ENCODE data around the gene RETN.
"Not testable (repeated sequence)": the region's sequence is repeated elsewhere in the genome, so short reads cannot be mapped to it uniquely, and the experiment has no call there.

Gene RETN

DNA sequence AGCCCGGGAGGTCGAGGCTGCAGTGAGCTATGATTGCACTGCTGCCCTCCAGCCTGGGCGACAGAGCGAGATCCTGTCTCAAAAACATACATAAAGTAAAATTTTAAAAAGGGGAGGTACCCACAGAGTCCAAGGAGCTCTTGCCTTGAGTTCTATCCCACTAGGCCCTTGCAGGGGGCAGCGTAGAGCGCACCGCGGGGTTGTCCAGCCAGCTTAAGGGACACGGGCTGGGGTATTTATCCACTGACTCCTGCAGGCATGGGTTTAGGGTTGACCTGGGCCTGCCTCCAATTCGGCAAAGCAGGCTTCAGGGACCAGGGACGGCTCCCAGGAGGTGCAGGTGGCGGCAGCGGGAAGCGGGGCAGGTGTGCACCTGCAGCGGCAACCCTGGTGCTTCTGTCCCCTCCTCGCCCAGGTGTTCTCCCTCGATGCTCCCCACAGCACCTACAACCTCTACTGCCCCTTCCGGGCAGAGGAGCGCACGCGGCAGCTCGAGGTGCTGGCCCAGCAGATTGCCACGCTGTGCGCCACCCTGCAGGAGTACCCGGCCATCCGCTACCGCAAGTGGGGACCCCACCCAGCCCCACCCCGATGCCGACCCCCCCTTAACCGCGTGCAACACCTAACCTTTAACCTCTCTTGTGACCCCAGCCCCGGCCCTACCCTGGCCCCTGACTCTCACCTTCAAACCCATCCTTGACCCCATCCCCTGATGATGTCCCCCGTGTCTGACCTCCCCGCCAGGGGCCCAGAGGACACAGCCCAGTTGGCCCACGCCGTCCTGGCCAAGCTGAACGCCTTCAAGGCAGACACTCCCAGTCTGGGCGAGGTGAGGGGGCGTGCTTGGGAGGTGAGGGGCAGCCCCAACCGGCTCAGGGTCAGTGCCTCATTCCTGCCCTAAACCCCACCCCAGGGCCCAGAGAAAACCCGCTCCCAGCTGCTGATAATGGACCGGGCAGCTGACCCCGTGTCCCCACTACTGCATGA lies 27.3 kb upstream of the RETN start:
- Histone ChIP-seq H3K4me3 (replicated peaks; ENCODE audit: low read depth, low read length) (no peak overlapping the region), H3K27me3 (replicated peaks; ENCODE audit: control insufficient read depth, insufficient read depth, low read length) (no peaks in the 10 kb centered on the region), H3K36me3 (ENCODE audit: control insufficient read depth, insufficient read depth, low read length) (peaks cover 20% of the 10 kb centered on the region)
- no peak for DNase-seq (ENCODE audit: extremely low read depth, insufficient read length)
- TF ChIP-seq, protein P1, sequence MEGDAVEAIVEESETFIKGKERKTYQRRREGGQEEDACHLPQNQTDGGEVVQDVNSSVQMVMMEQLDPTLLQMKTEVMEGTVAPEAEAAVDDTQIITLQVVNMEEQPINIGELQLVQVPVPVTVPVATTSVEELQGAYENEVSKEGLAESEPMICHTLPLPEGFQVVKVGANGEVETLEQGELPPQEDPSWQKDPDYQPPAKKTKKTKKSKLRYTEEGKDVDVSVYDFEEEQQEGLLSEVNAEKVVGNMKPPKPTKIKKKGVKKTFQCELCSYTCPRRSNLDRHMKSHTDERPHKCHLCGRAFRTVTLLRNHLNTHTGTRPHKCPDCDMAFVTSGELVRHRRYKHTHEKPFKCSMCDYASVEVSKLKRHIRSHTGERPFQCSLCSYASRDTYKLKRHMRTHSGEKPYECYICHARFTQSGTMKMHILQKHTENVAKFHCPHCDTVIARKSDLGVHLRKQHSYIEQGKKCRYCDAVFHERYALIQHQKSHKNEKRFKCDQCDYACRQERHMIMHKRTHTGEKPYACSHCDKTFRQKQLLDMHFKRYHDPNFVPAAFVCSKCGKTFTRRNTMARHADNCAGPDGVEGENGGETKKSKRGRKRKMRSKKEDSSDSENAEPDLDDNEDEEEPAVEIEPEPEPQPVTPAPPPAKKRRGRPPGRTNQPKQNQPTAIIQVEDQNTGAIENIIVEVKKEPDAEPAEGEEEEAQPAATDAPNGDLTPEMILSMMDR (IDR thresholded peaks at IDR 0.05; ENCODE audit: insufficient read depth, low read length, poor library complexity, severe bottlenecking): no peak

DNA sequence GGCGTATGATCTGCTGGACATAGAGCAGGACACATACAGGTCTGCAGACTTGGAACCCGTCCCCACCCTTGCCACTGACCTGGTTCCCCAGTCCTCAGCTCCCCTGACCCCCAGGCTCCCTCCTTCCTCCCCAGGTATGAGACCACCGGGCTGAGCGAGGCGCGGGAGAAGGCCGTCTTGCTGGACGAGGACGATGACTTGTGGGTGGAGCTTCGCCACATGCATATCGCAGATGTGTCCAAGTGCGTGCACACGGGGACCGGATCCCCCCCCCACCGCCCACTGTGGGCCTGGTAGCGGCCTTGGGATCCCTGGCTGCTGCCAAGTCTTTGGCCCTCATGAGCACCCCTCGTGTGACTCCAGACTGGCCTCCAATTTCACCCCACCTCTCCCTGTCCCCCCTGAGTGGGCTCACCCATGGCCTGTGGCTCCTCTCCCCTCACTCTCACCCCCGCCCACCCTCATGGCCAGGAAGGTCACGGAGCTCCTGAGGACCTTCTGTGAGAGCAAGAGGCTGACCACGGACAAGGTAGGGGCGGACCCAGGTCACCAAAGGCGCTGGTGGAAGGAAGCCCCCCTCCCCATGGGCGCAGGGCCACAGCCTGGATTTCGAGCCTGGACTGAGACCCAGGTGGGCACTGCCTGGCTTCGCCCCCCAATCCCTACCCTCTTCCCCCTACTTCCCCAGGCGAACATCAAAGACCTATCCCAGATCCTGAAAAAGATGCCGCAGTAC lies 26.4 kb upstream of the RETN start:
- H3K4me3 ChIP-seq (replicated peaks; ENCODE audit: low read depth, low read length): no peak overlapping the region
- DNase-seq (ENCODE audit: extremely low read depth, insufficient read length): no peak
- peaks cover 22% of the 10 kb centered on the region for H3K36me3 ChIP-seq (ENCODE audit: control insufficient read depth, insufficient read depth, low read length)
- TF ChIP-seq, protein P1 (IDR thresholded peaks at IDR 0.05; ENCODE audit: insufficient read depth, low read length, poor library complexity, severe bottlenecking): no peak
- H3K27me3 ChIP-seq (replicated peaks; ENCODE audit: control insufficient read depth, insufficient read depth, low read length): no peaks in the 10 kb centered on the region

DNA sequence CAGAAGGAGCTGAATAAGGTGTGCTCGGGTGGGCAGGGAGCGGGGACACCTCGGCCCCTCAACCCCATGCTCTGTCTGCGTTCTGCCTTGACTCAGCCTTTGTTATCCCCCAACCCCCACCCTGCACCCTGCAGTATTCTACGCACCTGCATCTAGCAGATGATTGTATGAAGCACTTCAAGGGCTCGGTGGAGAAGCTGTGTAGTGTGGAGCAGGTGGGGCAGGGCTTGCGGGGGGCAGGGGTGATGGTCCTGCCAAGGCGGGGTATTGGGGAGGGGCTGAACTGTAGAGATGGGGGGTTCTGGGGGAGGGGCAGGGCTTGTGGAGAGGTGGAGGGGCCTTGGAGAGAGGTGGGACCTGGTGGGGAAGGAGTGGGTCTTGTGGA lies 25.8 kb upstream of the RETN start:
- TF ChIP-seq, protein P1 (IDR thresholded peaks at IDR 0.05; ENCODE audit: insufficient read depth, low read length, poor library complexity, severe bottlenecking): no peak

DNA sequence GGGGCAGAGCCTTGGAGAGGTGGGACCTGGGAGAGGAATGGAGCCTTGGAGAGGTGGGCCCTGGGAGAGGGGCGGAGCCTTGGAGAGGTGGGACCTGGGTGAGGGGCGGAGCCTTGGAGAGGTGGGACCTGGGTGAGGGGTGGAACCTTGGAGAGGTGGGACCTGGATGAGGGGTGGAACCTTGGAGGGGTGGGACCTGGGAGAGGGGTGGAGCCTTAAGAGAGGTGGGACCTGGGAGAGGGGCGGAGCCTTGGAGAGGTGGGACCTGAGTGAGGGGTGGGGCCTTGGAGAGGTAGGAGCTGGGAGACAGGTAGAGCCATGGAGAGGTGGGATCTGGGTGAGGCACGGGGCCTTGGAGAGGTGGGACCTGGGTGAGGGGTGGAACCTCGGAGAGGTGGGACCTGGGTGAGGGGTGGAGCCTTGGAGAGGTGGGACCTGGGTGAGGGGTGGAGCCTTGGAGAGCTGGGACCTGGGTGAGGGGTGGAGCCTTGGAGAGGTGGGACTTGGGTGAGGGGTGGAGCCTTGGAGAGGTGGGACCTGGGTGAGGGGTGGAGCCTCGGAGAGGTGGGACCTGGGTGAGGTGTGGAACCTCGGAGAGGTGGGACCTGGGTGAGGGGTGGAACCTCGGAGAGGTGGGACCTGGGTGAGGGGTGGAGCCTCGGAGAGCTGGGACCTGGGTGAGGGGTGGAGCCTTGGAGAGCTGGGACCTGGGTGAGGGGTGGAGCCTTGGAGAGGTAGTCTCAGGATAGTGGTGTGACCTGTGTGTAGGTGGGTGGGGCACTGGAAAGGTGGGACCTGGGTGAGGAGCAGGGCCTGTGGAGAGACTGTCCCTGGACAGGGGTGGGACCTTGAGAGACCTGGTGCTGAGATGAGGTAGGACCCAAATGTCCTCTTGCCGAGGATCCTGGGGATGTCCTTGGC lies 25.0 kb upstream of the RETN start:
- peak; percentile 50 for DNase-seq (ENCODE audit: extremely low read depth, insufficient read length)
- H3K27me3 ChIP-seq (replicated peaks; ENCODE audit: control insufficient read depth, insufficient read depth, low read length); H3K4me3 ChIP-seq (replicated peaks; ENCODE audit: low read depth, low read length): not testable (repeated sequence)
- H3K36me3 ChIP-seq (ENCODE audit: control insufficient read depth, insufficient read depth, low read length): peaks cover 20% of the 10 kb centered on the region

More for the DNA sequence above, 25.8 kb upstream of the RETN start:
- no peak overlapping the region for H3K4me3 ChIP-seq (replicated peaks; ENCODE audit: low read depth, low read length)
- H3K36me3 ChIP-seq (ENCODE audit: control insufficient read depth, insufficient read depth, low read length): peaks cover 22% of the 10 kb centered on the region
- no peaks in the 10 kb centered on the region for H3K27me3 ChIP-seq (replicated peaks; ENCODE audit: control insufficient read depth, insufficient read depth, low read length)
- no peak for DNase-seq (ENCODE audit: extremely low read depth, insufficient read length)

DNA sequence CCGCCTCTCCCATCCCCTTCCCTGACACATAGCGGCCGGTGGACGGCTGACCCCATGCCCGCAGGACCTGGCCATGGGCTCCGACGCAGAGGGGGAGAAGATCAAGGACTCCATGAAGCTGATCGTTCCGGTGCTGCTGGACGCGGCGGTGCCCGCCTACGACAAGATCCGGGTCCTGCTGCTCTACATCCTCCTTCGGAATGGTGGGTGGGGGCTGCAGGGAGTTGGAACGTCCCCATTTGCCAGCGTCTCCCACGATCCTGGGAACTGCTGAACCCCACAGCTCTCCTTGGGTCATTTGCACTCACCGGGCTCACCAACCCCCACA lies 24.3 kb upstream of the RETN start:
- DNase-seq (ENCODE audit: extremely low read depth, insufficient read length): no peak
- Histone ChIP-seq H3K27me3 (replicated peaks; ENCODE audit: control insufficient read depth, insufficient read depth, low read length) (no peaks in the 10 kb centered on the region), H3K4me3 (replicated peaks; ENCODE audit: low read depth, low read length) (no peak overlapping the region), H3K36me3 (ENCODE audit: control insufficient read depth, insufficient read depth, low read length) (peaks cover 20% of the 10 kb centered on the region)
- TF ChIP-seq, protein P1 (IDR thresholded peaks at IDR 0.05; ENCODE audit: insufficient read depth, low read length, poor library complexity, severe bottlenecking): no peak

Measured in GM06990 (cell line).